ENCODE results near the gene UBTD1. TPM values are rescaled to one million over a fixed set of nuclear protein-coding genes. Genes with fewer than 3 reads are reported as not detected.

The UBTD1 gene
- total RNA-seq, 1 experiment from 2014 or later = 19.0 TPM

DNA sequence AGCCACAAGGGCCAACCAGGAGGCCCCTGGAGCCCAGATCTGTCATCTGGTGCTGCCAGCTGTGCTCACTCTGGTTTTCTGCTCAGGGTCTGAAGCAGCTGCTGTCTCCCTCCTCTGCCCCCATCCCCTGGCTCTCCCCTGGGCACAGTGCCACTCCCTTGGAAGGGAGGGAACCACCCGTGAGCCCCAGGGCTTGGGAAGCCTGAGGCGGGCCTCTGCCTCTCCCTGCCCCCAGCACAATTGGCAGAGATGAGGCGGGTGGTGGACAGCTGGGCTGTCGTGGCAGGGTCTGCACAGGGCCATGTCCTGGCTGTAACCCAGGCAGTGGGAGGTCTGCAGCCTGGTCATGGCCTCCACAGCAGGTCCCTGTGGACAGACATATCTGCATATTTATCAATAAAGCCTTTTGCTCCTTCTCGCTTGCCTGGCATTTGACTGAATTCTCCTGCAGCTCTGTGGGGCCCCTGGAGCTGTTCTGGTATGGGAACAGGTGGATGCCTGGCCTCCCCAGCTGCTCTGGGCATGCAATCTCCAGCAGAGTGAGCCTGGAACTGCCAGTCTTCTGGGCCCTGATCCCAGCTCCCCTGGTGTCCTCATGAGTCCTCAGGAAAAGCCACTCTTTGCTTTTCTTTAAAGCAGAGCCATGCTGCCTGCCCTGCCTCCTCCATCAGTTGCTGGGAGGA is 72.2 kb downstream of the UBTD1 start:
- no peak overlapping the region for H3K4me2 ChIP-seq (ENCODE audit: insufficient read depth, insufficient read length, low read length)
- H3K4me1 ChIP-seq (ENCODE audit: insufficient read depth, low read length) = no peaks in the 10 kb centered on the region
- DNase-seq = no peak
- H3K4me3 Mint-ChIP-seq = no peak overlapping the region
- no peak overlapping the region for H3K23ac ChIP-seq (ENCODE audit: insufficient read length, low read depth, low read length)
- peaks cover 0 to 12% (median 0%) of the 10 kb centered on the region in 3 experiments; a peak in 3 of 7 replicates for H3K36me3 Mint-ChIP-seq (ENCODE audit: insufficient read depth in 1 of 3, low read depth in 3 of 3)
- no CpG with 5 or more reads among the region's 5 CpGs for WGBS (ENCODE audit: extremely low coverage, insufficient read length, low lambda C conversion rate)
- H3K9me3 ChIP-seq (ENCODE audit: control insufficient read depth, low read depth, low read length) = no peaks in the 10 kb centered on the region
- H3K27me3 ChIP-seq (ENCODE audit: insufficient read depth, low read length) = no peaks in the 10 kb centered on the region
- no peaks in the 10 kb centered on the region for H4K20me1 ChIP-seq (ENCODE audit: control insufficient read depth, insufficient read depth, insufficient read length)
- peaks cover 11 to 16% of the 10 kb centered on the region in 2 experiments for H3K4me1 Mint-ChIP-seq
- no peak overlapping the region for H3K27ac ChIP-seq (ENCODE audit: insufficient read length, low read depth, low read length)
- no peak overlapping the region for H2BK120ac ChIP-seq (ENCODE audit: low read depth, low read length, poor library complexity, severe bottlenecking)
- H2AK5ac ChIP-seq (ENCODE audit: insufficient read length, low read length) = no peak overlapping the region
- H3K4ac ChIP-seq (ENCODE audit: low read depth, low read length) = no peak overlapping the region
- H3K14ac ChIP-seq (ENCODE audit: insufficient read depth, low read length) = no peak overlapping the region
- no peaks in the 10 kb centered on the region for H3K23me2 ChIP-seq (ENCODE audit: insufficient read length, low read depth, low read length, poor library complexity, severe bottlenecking)
- H2BK15ac ChIP-seq (ENCODE audit: low read depth, low read length) = no peak overlapping the region
- no peaks in the 10 kb centered on the region for H3K27me3 Mint-ChIP-seq (ENCODE audit: low read depth)
- H2BK5ac ChIP-seq (ENCODE audit: insufficient read length, low read length) = no peak overlapping the region
- no peaks in the 10 kb centered on the region for H3K79me1 ChIP-seq (ENCODE audit: insufficient read depth, low read depth, low read length, poor library complexity, severe bottlenecking)
- H4K91ac ChIP-seq (ENCODE audit: insufficient read length, low read depth, low read length) = no peak overlapping the region
- H3T11ph ChIP-seq (ENCODE audit: low read length) = no peak overlapping the region
- no peak overlapping the region for H3K9ac ChIP-seq (ENCODE audit: extremely low read depth, insufficient read length, low read length)
- TF ChIP-seq CTCF (conservative IDR thresholded peaks at IDR 0.05) = no peak
- no peak overlapping the region for H4K5ac ChIP-seq (ENCODE audit: insufficient read length, low read depth, low read length)
- no peaks in the 10 kb centered on the region for H3K79me2 ChIP-seq (ENCODE audit: insufficient read depth, low read length)
- no peaks in the 10 kb centered on the region for H3K9me3 Mint-ChIP-seq
- no peak overlapping the region for H4K8ac ChIP-seq (replicated peaks; ENCODE audit: insufficient read length, low read depth, low read length)
- H2AFZ ChIP-seq (ENCODE audit: low read length) = no peak overlapping the region
- H3K56ac ChIP-seq (ENCODE audit: insufficient read length, low read depth, low read length) = no peak overlapping the region
- no peak overlapping the region for H3K18ac ChIP-seq (ENCODE audit: insufficient read length, low read depth, low read length)
- no peak overlapping the region for H2BK20ac ChIP-seq (ENCODE audit: low read depth, low read length, poor library complexity, severe bottlenecking)
- H3K27ac Mint-ChIP-seq = peak overlapping the region in 1 of 3 experiments; percentile 51; a peak in 1 of 7 replicates
- H2BK12ac ChIP-seq (ENCODE audit: insufficient read length, low read depth, low read length) = no peak overlapping the region
